Measurements from ENCODE around the gene DENND6B.

DENND6B gene

DNA sequence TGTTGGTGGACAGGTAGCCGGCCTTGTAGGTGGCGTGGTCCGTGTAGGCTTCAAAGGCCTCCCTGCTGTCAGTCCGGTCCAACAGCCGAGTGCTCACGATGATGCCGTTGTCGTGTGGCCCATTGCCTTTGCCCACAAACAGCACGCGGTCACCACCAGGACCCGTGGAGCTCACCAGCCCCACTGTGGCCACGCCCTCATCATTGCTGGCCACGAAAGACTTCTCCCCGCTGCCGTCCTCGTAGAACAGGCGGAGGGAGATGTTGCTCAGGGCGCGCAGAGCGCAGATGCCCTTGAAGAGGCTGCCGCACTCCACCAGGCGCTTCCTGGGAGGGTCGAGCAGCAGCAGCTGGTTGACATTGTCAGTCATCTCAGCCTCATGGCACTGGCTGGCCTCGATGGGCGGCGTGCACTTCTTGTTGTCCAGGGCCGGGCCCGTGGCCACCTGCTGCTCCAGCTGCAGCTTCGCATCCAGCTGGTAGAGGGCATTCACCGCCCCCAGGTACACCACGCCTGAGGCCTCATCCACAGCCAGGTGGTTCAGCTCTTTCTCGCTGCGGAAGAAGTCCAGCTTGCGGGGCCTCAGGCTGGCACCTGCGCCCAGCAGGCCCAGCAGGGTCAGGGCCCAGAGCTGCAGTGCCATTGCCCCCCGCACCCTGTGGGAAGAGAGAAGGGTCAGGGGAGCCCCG is 36.7 kb downstream of the DENND6B start:
- H3K27ac ChIP-seq (ENCODE audit: low read length), result no peak overlapping the region

GRCh38 chr22:50289151-50289941 is 37.5 kb downstream of the DENND6B start:
- Histone ChIP-seq H3K9ac (ENCODE audit: low read length) (no peak overlapping the region), H4K20me1 (ENCODE audit: insufficient read depth, low read length) (no peaks in the 10 kb centered on the region)

More for the DNA sequence above, 36.7 kb downstream of the DENND6B start:
- H3K27me3 ChIP-seq (replicated peaks; ENCODE audit: insufficient read depth, low read length), result no peaks in the 10 kb centered on the region
- H2AFZ ChIP-seq (ENCODE audit: low read length), result no peak overlapping the region
- H3K4me1 ChIP-seq (ENCODE audit: low read length), result no peaks in the 10 kb centered on the region
- no peaks in the 10 kb centered on the region for H4K20me1 ChIP-seq (ENCODE audit: insufficient read depth, low read length)
- H3K4me3 ChIP-seq (ENCODE audit: low read length), result no peak overlapping the region
- H3K79me2 ChIP-seq (ENCODE audit: low read length), result peaks cover 5% of the 10 kb centered on the region; the same call in 1 of the 2 replicates
- H3K9me3 ChIP-seq (replicated peaks; ENCODE audit: insufficient read depth, low read length), result no peaks in the 10 kb centered on the region
- H3F3A ChIP-seq (ENCODE audit: insufficient read depth, low read length), result no peaks in the 10 kb centered on the region
- H3K9ac ChIP-seq (ENCODE audit: low read length), result no peak overlapping the region
- H3K9me2 ChIP-seq (replicated peaks; ENCODE audit: insufficient read depth, low read length), result no peaks in the 10 kb centered on the region
- no peaks in the 10 kb centered on the region for H3K36me3 ChIP-seq (replicated peaks; ENCODE audit: insufficient read depth, low read length)
- TF ChIP-seq EZH2 (optimal IDR thresholded peaks at IDR 0.05; ENCODE audit: low read depth, low read length), result no peak
- TF ChIP-seq CTCF (IDR thresholded peaks at IDR 0.05; ENCODE audit: low read length), result no peak
- TF ChIP-seq EZH2phosphoT487 (IDR thresholded peaks at IDR 0.05; ENCODE audit: low read length), result no peak
- no peak overlapping the region for H3K4me2 ChIP-seq (ENCODE audit: low read depth, low read length)
- no peak for DNase-seq

DNA sequence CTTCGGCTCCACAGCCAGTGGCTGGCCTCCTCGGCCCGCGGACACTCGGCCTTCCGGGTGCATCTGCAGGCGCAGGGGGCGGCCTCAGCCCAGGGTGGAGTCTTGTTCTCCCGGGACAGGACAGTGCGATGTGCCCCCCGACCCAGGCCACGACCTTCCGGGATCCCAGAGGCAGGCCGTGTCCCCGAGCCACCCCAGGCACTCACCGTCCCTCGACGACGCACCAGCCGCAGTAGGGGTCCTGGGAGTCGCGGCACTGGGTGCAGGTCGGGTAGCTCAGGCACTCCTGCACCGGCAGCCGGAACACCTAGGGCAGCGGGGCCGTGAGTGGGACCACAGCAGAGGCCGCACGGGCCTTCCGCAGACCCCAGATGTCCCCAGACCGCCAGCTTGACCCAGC is 39.1 kb downstream of the DENND6B start:
- no peaks in the 10 kb centered on the region for H3F3A ChIP-seq (ENCODE audit: insufficient read depth, low read length)
- no peaks in the 10 kb centered on the region for H3K9me2 ChIP-seq (replicated peaks; ENCODE audit: insufficient read depth, low read length)
- no peak for TF ChIP-seq EZH2 (optimal IDR thresholded peaks at IDR 0.05; ENCODE audit: low read depth, low read length)
- TF ChIP-seq EZH2phosphoT487 (IDR thresholded peaks at IDR 0.05; ENCODE audit: low read length), result no peak
- TF ChIP-seq CTCF (IDR thresholded peaks at IDR 0.05; ENCODE audit: low read length), result no peak
- H3K4me3 ChIP-seq (ENCODE audit: low read length), result no peak overlapping the region
- H3K79me2 ChIP-seq (ENCODE audit: low read length), result peaks cover 2% of the 10 kb centered on the region; the same call in 1 of the 2 replicates
- no peak overlapping the region for H3K9ac ChIP-seq (ENCODE audit: low read length)
- H3K27ac ChIP-seq (ENCODE audit: low read length), result no peak overlapping the region
- H3K9me3 ChIP-seq (replicated peaks; ENCODE audit: insufficient read depth, low read length), result no peaks in the 10 kb centered on the region
- H2AFZ ChIP-seq (ENCODE audit: low read length), result no peak overlapping the region
- H3K36me3 ChIP-seq (replicated peaks; ENCODE audit: insufficient read depth, low read length), result no peaks in the 10 kb centered on the region
- no peaks in the 10 kb centered on the region for H3K4me1 ChIP-seq (ENCODE audit: low read length)
- no peaks in the 10 kb centered on the region for H4K20me1 ChIP-seq (ENCODE audit: insufficient read depth, low read length)
- no peak for DNase-seq
- no peaks in the 10 kb centered on the region for H3K27me3 ChIP-seq (replicated peaks; ENCODE audit: insufficient read depth, low read length)
- no peak overlapping the region for H3K4me2 ChIP-seq (ENCODE audit: low read depth, low read length)

More at GRCh38 chr22:50289151-50289941, 37.5 kb downstream of the DENND6B start:
- H3K27me3 ChIP-seq (replicated peaks; ENCODE audit: insufficient read depth, low read length), result no peaks in the 10 kb centered on the region
- no peaks in the 10 kb centered on the region for H3K36me3 ChIP-seq (replicated peaks; ENCODE audit: insufficient read depth, low read length)
- no peak overlapping the region for H3K27ac ChIP-seq (ENCODE audit: low read length)
- H3F3A ChIP-seq (ENCODE audit: insufficient read depth, low read length), result no peaks in the 10 kb centered on the region
- no peak overlapping the region for H2AFZ ChIP-seq (ENCODE audit: low read length)
- no peaks in the 10 kb centered on the region for H3K9me2 ChIP-seq (replicated peaks; ENCODE audit: insufficient read depth, low read length)
- TF ChIP-seq EZH2 (optimal IDR thresholded peaks at IDR 0.05; ENCODE audit: low read depth, low read length) (no peak), EZH2phosphoT487 (IDR thresholded peaks at IDR 0.05; ENCODE audit: low read length) (no peak), CTCF (IDR thresholded peaks at IDR 0.05; ENCODE audit: low read length) (no peak)
- H3K4me2 ChIP-seq (ENCODE audit: low read depth, low read length), result no peak overlapping the region
- peaks cover 5% of the 10 kb centered on the region; the same call in 1 of the 2 replicates for H3K79me2 ChIP-seq (ENCODE audit: low read length)
- H3K4me1 ChIP-seq (ENCODE audit: low read length), result no peaks in the 10 kb centered on the region
- no peaks in the 10 kb centered on the region for H3K9me3 ChIP-seq (replicated peaks; ENCODE audit: insufficient read depth, low read length)
- no peak overlapping the region for H3K4me3 ChIP-seq (ENCODE audit: low read length)
- no peak for DNase-seq

Data from MM.1S (cell line).